Mesothelial cell of epicardium (in vitro differentiated cells): ENCODE results near the gene TOM1L2. TPM values are rescaled to one million over a fixed set of nuclear protein-coding genes. Genes with fewer than 3 reads are reported as not detected.
A peak's percentile ranks its signal among the peaks of the same experiment; 100 is the strongest.
"Not testable (repeated sequence)": the region's sequence is repeated elsewhere in the genome, so short reads cannot be mapped to it uniquely, and the experiment has no call there.

Experiments
- DNase-seq, 2 experiments: peaks; one replicate each; pipeline ENCODE4 v3.0.0; 2021; ENCODE audit warnings: low spot score in 2 of 2; ENCODE audit not compliant: unreplicated experiment in 2 of 2
- H3K27ac Mint-ChIP-seq: 2 replicates; pipeline ENCODE4 v1.8.0; 2021; ENCODE audit warnings: mixed read lengths
- H3K27me3 Mint-ChIP-seq: 2 replicates; pipeline ENCODE4 v1.8.0; 2021; ENCODE audit warnings: low read depth, mixed read lengths
- H3K36me3 Mint-ChIP-seq: 2 replicates; pipeline ENCODE4 v1.8.0; 2021; ENCODE audit warnings: mixed read lengths
- H3K4me1 Mint-ChIP-seq: 2 replicates; pipeline ENCODE4 v1.8.0; 2021; ENCODE audit warnings: mixed read lengths
- H3K4me3 Mint-ChIP-seq: 2 replicates; pipeline ENCODE4 v1.8.0; 2021; ENCODE audit warnings: mild to moderate bottlenecking, moderate library complexity, mixed read lengths
- H3K9me3 Mint-ChIP-seq: 2 replicates; pipeline ENCODE4 v1.8.0; 2021; ENCODE audit warnings: mixed read lengths
- CTCF ChIP-seq: fragments of 200-600 bp; sonication (generic); IDR thresholded peaks from one replicate; pipeline ENCODE4 v1.5.0; 2021; ENCODE audit warnings: antibody characterized with exemption; ENCODE audit not compliant: unreplicated experiment
- total RNA-seq: library from RNA; stranded (reverse); gene quantifications from 3 replicates; pipeline ENCODE4 v1.2.1, GENCODE V29; 2021

TOM1L2 gene
- total RNA-seq, 1 donor from 2014 or later: 126 TPM

- no peaks in the 10 kb centered on the region for H3K9me3 Mint-ChIP-seq
- peaks cover 10% of the 10 kb centered on the region for H3K36me3 Mint-ChIP-seq
- no peak for TF ChIP-seq CTCF
- H3K27me3 Mint-ChIP-seq: no peaks in the 10 kb centered on the region
- no peak overlapping the region for H3K4me3 Mint-ChIP-seq
- peaks cover 69% of the 10 kb centered on the region for H3K4me1 Mint-ChIP-seq
- no peak for DNase-seq
- peak overlapping the region; percentile 54 for H3K27ac Mint-ChIP-seq
These were observed 9.1 kb downstream of the TOM1L2 start for GRCh38 chr17:17963066-17963465.

GRCh38 chr17:17960500-17961030 lies 11.6 kb downstream of the TOM1L2 start:
- no peak overlapping the region for H3K4me3 Mint-ChIP-seq
- no peak for DNase-seq
- peaks cover 58% of the 10 kb centered on the region for H3K4me1 Mint-ChIP-seq
- no peaks in the 10 kb centered on the region for H3K27me3 Mint-ChIP-seq
- peak overlapping the region; percentile 90 for H3K27ac Mint-ChIP-seq
- TF ChIP-seq CTCF: no peak
- peaks cover 16% of the 10 kb centered on the region for H3K36me3 Mint-ChIP-seq
- no peaks in the 10 kb centered on the region for H3K9me3 Mint-ChIP-seq

- H3K4me3 Mint-ChIP-seq: peak overlapping the region; percentile 33
- H3K27ac Mint-ChIP-seq: peak overlapping the region; percentile 90
- peaks cover 23% of the 10 kb centered on the region for H3K36me3 Mint-ChIP-seq
- no peak for DNase-seq
- no peaks in the 10 kb centered on the region for H3K9me3 Mint-ChIP-seq
- H3K4me1 Mint-ChIP-seq: peaks cover 51% of the 10 kb centered on the region
- H3K27me3 Mint-ChIP-seq: no peaks in the 10 kb centered on the region
- TF ChIP-seq CTCF: no peak
These were observed 12.5 kb downstream of the TOM1L2 start for GRCh38 chr17:17959520-17960361.

- TF ChIP-seq CTCF: no peak
- Mint-ChIP-seq H3K4me3 (peak overlapping the region; percentile 33), H3K9me3 (no peaks in the 10 kb centered on the region), H3K36me3 (peaks cover 25% of the 10 kb centered on the region), H3K27me3 (no peaks in the 10 kb centered on the region), H3K4me1 (peaks cover 48% of the 10 kb centered on the region), H3K27ac (peak overlapping the region; percentile 90)
- DNase-seq: no peak
These were observed 13.2 kb downstream of the TOM1L2 start for GRCh38 chr17:17958982-17959381.

GRCh38 chr17:17957584-17957916 lies 14.7 kb downstream of the TOM1L2 start:
- Mint-ChIP-seq H3K27me3 (no peaks in the 10 kb centered on the region), H3K36me3 (peaks cover 24% of the 10 kb centered on the region), H3K4me3 (no peak overlapping the region), H3K27ac (peak overlapping the region; percentile 90), H3K4me1 (peaks cover 40% of the 10 kb centered on the region), H3K9me3 (no peaks in the 10 kb centered on the region)
- no peak for TF ChIP-seq CTCF
- no peak for DNase-seq

GRCh38 chr17:17955790-17956341 lies 16.3 kb downstream of the TOM1L2 start:
- peak overlapping the region; percentile 64 for H3K27ac Mint-ChIP-seq
- not testable (repeated sequence) for H3K4me3 Mint-ChIP-seq, DNase-seq, H3K27me3 Mint-ChIP-seq, H3K9me3 Mint-ChIP-seq
- H3K36me3 Mint-ChIP-seq: peaks cover 17% of the 10 kb centered on the region
- peaks cover 50% of the 10 kb centered on the region for H3K4me1 Mint-ChIP-seq
